Gastroesophageal sphincter (tissue), 4 donors: Measurements from ENCODE around the gene GOLGA8O. TPM values are rescaled to one million over a fixed set of nuclear protein-coding genes. Genes with fewer than 3 reads are reported as not detected.
"Not testable (repeated sequence)": the region's sequence is repeated elsewhere in the genome, so short reads cannot be mapped to it uniquely, and the experiment has no call there.

ENCODE experiments used
- ATAC-seq: fragments of 150-250 bp; one replicate; pipeline ENCODE4 v1.9.1; 2016; ENCODE audit warnings: mild to moderate bottlenecking, moderate library complexity
- H3K27ac ChIP-seq, 4 donors: fragments of 200-600 bp; sonication (generic) in 3 of 4; 1 replicate in 3 of 4; 2 replicates in 1 of 4; pipeline ENCODE4 v1.5.1; 2016 to 2019
- H3K27me3 ChIP-seq: fragments of 200-600 bp; sonication (generic); one replicate; pipeline ENCODE4 v1.5.1; 2019
- H3K36me3 ChIP-seq, 2 donors: fragments of 200-600 bp; sonication (generic); one replicate each; pipeline ENCODE4 v1.5.1; 2019; ENCODE audit warnings: control low read depth in 1 of 2
- H3K4me1 ChIP-seq, 3 donors: fragments of 200-600 bp; sonication (generic); 1 replicate in 2 of 3; 2 replicates in 1 of 3; pipeline ENCODE4 v1.5.1; 2016 to 2019; ENCODE audit warnings: control low read depth in 2 of 3
- H3K4me3 ChIP-seq, 2 donors: fragments of 200-600 bp; sonication (generic); one replicate each; pipeline ENCODE4 v1.5.1; 2019; ENCODE audit warnings: mild to moderate bottlenecking in 1 of 2, moderate library complexity in 1 of 2
- H3K9me3 ChIP-seq, 3 donors: fragments of 200-600 bp; sonication (generic); one replicate each; pipeline ENCODE4 v1.5.1; 2017 to 2019; ENCODE audit warnings: control low read depth in 2 of 3
- CTCF ChIP-seq, 4 experiments: fragments of 200-600 bp in 2 of 4; fragments of 450-650 bp in 2 of 4; sonication (generic) in 1 of 4; IDR thresholded peaks; one replicate each; pipeline ENCODE4 v1.5.1; 2017 to 2019; ENCODE audit warnings: antibody characterized with exemption in 4 of 4, mild to moderate bottlenecking in 2 of 4, moderate library complexity in 2 of 4
- WGBS, 2 donors: methylation state at CpG; one replicate each; pipeline ENCODE4 v1.1.5; 2018; ENCODE audit warnings: low coverage in 1 of 2; 5-methylcytosine and 5-hydroxymethylcytosine counted together
- small RNA-seq, 4 donors: library from RNA; depleted of rRNA; stranded (forward); fragments of <200 nt; gene quantifications; one replicate each; pipeline ENCODE3, GENCODE V24; 2016
- total RNA-seq, 4 donors: library from RNA; depleted of rRNA; stranded (reverse); fragments of >200 nt; gene quantifications; one replicate each; pipeline ENCODE4 v1.1.0, GENCODE V29; 2016

Gene GOLGA8O
- total RNA-seq, 4 donors from 2014 or later = 0.15 to 0.54 TPM; not detected in 2

GRCh38 chr15:32426511-32426910, 28.9 kb downstream of the GOLGA8O start:
- WGBS, 2 donors = 67 to 77% methylated on average over 4 of the region's 4 CpGs
- H3K36me3 ChIP-seq, H3K27me3 ChIP-seq, H3K4me1 ChIP-seq, H3K27ac ChIP-seq, H3K9me3 ChIP-seq, H3K4me3 ChIP-seq, ATAC-seq: not testable (repeated sequence)

- H3K36me3 ChIP-seq, H3K27me3 ChIP-seq, H3K4me1 ChIP-seq, ATAC-seq, H3K9me3 ChIP-seq, H3K27ac ChIP-seq, H3K4me3 ChIP-seq: not testable (repeated sequence)
- TF ChIP-seq CTCF (IDR thresholded peaks at IDR 0.05) = peak in 2 of 4 experiments; percentile 13 to 41
- 0% methylated on average over 1 of the region's 3 CpGs for WGBS, 2 donors
These were observed 47.5 kb downstream of the GOLGA8O start for GRCh38 chr15:32407903-32408302.

GRCh38 chr15:32403192-32403591, 52.2 kb downstream of the GOLGA8O start, which contains the start of gene GOLGA8K:
TSS of gene GOLGA8K (minus strand) at chr15:32403292. CDS start at chr15:32403194, 98 bp downstream.
- not testable (repeated sequence) for ATAC-seq, H3K9me3 ChIP-seq, H3K4me3 ChIP-seq, H3K36me3 ChIP-seq, H3K27me3 ChIP-seq, H3K27ac ChIP-seq, H3K4me1 ChIP-seq
- WGBS, 2 donors = no CpG with 5 or more reads among the region's 8 CpGs

GRCh38 chr15:32396522-32396921, 58.9 kb downstream of the GOLGA8O start:
- H3K27ac ChIP-seq, H3K9me3 ChIP-seq, H3K4me3 ChIP-seq, H3K27me3 ChIP-seq, H3K36me3 ChIP-seq, H3K4me1 ChIP-seq, ATAC-seq: not testable (repeated sequence)
- WGBS, 2 donors = no CpG with 5 or more reads among the region's 8 CpGs

Small RNA genes lying within 50 kb of the gene (small RNA-seq; reads per million reads assigned to genes)
- gene AC135983.5 = 0 reads per million in 4 donors
- gene RF00096 = 0 reads per million in 4 donors
- gene RN7SL539P = 0 reads per million in 4 donors

Other genes starting within 250 kb of the GOLGA8O start
- 1 to 10 TPM in 1 of 4 donors, under 1 TPM in 1, not detected in 2; 0.31 to 1.4 TPM for gene GOLGA8K, start 52.3 kb downstream of the GOLGA8O start, total RNA-seq
- gene GOLGA8N, start 137.8 kb upstream of the GOLGA8O start, total RNA-seq = 10 to 100 TPM in 1 of 4 donors, 1 to 10 TPM in 3; 2.8 to 17.0 (median 8.2) TPM
- gene ARHGAP11A, start 159.9 kb upstream of the GOLGA8O start, total RNA-seq = 1 to 10 TPM; 1.6 to 2.4 (median 2.2) TPM
- 1 to 10 TPM in 3 of 4 donors, under 1 TPM in 1; 0.87 to 6.3 (median 4.5) TPM for gene SCG5, start 186.1 kb upstream of the GOLGA8O start, total RNA-seq